GM12873 (cell line): ENCODE measurements around the gene TSPAN7.
A peak's percentile ranks its signal among the peaks of the same experiment; 100 is the strongest.

Source experiments
- TF ChIP-seq, protein P1 (sequence below): IDR thresholded peaks from 2 replicates; pipeline ENCODE4 v1.5.1; 2012; ENCODE audit warnings: low read depth, mild to moderate bottlenecking, moderate library complexity, low read length, control low read depth; ENCODE audit not compliant: insufficient read depth; ENCODE audit errors: missing control alignments

TSPAN7 gene

DNA sequence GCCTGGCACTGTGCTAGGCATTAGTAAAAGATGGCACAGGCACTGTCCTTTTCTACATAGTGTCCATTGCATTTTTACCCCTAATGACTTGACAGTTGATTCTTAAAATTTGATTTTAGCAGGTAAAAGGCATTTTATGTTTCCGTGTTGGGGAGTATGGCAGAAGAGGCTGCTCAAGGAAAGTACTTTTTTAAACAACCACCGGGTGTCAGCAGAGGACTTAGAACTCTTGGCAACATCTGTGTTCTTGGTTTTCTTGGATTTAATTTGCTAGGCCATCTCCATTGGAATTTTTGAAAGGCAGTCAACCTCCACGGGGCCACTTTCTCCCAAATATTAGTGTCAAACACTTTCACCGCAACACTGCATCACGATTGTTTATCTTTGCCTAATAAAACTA is 102.9 kb downstream of the TSPAN7 start:
- TF ChIP-seq, protein P1, sequence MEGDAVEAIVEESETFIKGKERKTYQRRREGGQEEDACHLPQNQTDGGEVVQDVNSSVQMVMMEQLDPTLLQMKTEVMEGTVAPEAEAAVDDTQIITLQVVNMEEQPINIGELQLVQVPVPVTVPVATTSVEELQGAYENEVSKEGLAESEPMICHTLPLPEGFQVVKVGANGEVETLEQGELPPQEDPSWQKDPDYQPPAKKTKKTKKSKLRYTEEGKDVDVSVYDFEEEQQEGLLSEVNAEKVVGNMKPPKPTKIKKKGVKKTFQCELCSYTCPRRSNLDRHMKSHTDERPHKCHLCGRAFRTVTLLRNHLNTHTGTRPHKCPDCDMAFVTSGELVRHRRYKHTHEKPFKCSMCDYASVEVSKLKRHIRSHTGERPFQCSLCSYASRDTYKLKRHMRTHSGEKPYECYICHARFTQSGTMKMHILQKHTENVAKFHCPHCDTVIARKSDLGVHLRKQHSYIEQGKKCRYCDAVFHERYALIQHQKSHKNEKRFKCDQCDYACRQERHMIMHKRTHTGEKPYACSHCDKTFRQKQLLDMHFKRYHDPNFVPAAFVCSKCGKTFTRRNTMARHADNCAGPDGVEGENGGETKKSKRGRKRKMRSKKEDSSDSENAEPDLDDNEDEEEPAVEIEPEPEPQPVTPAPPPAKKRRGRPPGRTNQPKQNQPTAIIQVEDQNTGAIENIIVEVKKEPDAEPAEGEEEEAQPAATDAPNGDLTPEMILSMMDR = peak; percentile 56

DNA sequence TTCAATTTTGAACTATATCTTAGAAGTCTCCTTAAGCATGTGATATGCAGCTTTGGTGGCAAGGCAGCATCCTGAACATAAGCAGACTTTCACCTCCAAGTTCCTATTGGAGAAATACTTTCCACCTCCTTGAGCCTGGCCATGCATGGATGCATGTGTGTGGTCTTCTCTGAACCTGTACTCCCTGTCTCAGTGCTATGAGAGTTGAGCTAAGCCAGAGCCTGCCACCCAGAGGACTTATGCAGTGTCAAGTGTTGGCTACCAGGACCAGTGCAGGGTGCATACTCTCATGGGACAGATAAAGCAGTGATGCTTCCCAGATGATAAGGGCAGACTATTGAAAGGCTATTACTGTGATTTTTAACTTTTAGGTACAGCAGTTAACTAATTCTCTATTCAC is 105.6 kb downstream of the TSPAN7 start:
- TF ChIP-seq, protein P1 = no peak

DNA sequence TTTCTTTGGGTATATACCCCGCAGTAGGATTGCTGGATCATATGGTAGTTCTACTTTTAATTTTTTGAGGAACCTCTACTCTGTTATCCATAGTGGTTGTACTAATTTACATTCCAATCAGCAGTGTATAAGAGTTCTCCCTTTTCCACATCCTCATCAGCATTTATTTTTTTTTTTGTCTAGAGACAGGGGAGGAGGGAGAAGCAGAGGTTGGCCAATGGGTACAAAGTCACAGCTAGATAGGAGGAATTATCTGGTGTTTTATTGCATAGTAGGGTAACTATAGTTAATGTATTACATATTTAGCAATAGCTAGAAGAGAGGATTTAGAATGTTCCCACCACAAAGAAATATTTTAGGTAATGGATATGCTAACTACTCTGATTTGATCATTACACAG is 107.4 kb downstream of the TSPAN7 start:
- TF ChIP-seq, protein P1 = no peak

DNA sequence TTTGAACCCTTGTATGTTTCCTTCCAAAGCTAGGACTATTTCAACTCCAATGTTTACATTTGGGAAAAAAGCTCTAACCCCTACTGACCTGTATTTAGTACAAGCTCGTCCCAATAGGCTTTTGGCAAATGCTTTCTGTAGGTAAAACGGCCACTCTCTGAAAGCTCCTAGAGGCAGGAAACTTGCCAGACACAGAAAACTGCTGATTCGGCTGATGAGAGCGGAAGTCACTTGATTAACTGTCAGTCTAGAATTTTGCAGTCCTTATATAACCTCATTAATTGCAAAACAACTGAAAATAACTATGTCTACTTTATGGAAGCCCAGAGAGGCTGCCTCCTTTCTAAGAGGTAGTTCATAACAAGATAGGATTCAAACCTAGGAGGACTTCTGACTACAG is 108.1 kb downstream of the TSPAN7 start:
- TF ChIP-seq, protein P1 = no peak

DNA sequence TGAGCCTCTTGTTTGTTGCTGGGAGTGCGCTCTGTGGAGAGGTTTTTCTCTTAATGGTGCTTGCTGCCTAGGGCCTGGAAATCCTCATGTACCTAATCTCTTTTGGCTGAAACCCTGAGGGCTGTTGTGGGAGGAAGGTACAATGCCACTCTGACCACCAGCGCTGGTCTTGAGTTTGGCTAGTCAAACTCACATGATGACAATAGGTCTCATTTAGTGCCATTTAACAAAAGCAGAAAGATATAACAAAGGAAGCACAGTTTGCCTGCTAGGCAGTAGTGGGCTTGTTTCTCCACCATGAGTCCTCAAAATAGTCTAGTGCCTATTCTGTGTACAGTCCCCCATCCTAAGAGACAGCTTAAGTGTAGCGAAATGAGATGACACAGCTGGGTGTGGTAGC is 111.3 kb downstream of the TSPAN7 start:
- TF ChIP-seq, protein P1 = no peak

DNA sequence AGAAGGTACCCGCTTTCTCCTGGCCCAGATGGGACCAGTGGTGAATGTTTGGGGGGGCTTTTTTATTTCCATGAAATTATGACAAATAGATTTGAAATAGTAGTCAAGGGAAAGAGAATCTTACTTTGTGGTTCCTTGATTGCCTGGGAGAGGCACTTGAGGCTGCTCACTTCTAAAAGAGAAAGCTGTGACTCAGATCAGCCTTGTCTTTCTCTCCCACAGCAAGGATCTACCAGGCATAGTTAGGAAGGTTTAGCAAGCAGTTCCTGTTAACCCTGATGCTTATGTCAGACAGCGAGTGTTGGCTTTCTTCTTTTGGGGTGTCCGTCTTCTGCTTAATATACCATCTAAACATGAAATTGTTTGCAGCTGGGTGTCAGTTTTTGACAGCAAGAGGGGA is 114.5 kb downstream of the TSPAN7 start:
- TF ChIP-seq, protein P1 = no peak

DNA sequence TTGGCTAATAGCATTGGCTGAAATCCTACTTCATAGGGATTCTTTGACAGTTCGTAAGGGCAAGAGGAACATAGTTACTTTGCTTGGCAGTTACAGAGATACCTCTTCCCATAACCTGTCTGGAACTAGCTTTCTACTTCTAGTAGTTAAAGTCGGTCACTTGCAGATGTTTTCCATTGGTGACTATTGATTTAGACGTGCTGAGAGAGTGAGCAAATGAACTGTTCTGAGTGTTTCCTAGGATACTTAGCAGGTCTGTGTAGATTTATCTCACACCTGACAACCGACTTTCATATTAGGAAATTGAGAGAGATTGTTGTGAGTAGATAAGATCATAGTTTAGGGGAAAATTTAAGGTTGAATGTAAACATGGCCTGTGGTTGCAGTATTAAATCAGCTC is 116.8 kb downstream of the TSPAN7 start:
- TF ChIP-seq, protein P1 = no peak
